GM18867 (cell line): ENCODE data around the gene RESF1.

Experiments
- ATAC-seq: cut with Tn5 transposase; IDR thresholded peaks from one replicate; pipeline ENCODE4 v1.9.1; 2021; ENCODE audit warnings: mild to moderate bottlenecking, moderate library complexity; ENCODE audit not compliant: unreplicated experiment

Gene RESF1

DNA sequence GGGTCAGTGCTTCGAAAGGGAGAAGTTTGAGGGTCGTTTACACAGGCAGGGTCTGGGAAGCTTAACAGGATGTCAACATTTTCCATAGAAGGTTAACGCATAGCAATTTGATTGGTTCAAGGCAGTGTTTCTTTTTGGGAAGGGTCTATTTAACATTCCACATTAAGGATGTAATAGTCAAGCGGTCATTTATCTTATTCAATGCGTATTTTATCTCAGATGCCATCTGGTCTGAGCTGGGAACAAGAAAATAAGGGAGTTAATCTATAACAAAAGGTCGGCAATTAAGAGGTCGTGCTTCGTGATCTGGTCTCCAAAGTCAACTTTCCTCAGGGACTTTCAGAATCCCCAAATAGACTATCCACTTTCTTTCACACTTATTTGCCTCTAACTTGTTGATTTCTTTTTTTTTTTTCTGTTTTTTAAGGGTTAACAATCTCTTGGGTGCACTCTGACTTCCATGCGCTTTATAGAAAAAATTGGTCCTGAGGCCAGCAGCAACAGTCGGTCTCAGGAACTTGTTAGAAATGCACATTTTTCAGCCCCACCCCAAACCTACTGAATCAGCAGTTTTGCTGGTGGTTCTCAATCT lies 550 bp upstream of the RESF1 start:
- no peak for ATAC-seq

DNA sequence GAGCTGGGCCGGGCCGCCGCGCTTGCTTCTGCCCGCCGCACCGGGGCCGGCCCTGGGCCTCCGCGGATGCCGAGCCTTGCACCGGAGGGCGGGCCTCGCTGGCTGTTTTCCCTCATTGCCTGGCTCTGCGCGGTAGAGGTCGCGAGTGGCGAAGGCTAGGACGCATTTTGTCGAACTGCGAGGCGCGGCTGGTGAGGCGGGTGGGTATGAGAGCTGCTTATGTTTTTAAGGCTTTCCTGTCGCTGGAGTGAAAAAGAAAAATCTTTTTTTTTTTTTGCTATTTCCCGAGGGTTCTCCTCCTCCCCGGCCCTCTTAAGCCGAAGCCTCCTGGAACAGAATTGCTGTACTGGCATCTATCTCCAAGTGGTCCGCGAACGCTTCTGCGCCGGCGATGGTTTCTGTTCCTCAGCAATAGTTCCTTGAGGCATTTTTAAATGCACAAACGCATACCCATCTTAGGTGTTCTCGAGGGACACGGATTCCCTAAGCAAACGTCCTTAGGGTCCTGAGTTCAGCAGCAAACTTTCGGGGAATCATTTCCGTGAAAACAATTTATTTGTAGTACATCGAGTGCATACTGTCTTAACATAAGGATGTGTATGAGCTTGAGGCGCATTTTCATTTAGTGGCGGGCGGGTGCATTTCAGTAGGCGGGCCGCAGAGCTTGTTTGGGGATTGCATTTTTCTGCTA lies 631 bp downstream of the RESF1 start:
- peak; percentile 45 for ATAC-seq

DNA sequence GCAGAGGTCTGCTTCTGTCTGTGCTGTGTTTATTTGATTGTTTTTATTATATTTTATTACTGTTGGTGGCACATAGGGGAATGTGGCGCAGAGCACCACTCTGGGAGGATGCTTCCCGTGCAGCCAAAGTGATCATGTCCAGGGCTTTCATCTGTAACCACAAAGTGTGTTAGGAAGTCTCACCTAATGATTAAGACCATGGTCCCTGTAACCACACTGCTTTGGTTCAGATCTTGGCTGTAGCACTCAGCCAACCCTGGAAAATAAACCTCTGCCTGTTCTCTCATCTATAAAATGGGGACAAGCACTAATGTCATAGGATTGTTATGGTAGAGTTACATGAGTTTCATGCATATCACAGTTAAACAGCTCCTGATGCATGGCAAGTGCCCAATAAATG lies 1.9 kb downstream of the RESF1 start:
- ATAC-seq = no peak

DNA sequence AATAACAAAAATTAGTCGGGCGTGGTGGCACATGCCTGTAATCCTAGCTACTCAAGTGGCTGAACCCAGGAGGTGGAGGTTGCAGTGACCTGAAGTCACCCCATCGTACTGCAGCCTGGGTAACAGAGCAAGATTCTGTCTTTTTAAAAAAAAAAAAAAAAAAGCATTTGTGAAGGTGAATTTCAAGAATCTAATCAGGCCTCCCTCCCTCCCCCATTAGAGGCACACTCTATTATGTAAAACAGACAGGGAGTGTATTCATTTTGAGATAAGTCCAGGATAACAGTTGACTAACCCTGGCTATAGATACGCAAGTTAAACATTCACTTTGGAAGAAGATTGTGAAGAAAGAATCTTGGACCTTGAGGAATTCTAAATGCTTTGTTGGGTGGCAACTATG lies 2.9 kb downstream of the RESF1 start:
- no peak for ATAC-seq

DNA sequence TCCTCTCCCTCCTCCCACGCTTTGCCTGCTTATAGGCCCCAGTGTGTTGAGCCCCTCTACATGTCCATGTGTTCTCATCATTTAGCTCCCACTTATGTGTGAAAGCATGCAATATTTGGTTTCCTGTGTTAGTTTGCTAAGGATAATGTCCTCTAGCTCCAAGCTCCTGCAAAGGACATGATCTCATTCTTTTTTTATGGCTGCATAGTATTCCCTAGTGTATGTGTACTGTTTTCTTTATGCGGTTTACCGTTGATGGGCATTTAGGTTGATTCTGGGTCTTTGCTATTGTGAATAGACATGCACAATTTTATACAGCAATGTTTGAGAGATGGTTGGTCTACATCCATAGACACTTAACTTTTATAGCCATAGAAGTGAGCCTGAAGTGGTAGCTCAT lies 5.1 kb downstream of the RESF1 start:
- no peak for ATAC-seq

DNA sequence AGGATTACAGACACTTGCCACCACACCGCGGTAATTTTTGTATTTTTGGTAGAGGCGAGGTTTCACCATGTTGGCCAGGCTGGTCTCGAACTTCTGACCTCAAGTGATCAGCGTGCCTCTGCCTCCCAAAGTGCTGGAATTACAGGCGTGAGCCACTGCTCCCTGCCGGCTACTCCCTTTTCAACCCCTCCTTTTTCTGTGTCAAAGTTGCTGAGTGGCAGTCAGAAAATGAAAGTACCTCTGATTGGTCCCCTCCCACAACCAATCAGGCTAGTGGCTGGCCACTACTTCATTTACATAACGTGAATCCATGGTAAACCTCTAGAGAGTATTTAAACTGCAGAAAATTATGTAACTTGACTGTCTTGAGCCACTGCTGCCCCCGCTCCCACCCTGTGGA lies 5.9 kb downstream of the RESF1 start:
- ATAC-seq = no peak

DNA sequence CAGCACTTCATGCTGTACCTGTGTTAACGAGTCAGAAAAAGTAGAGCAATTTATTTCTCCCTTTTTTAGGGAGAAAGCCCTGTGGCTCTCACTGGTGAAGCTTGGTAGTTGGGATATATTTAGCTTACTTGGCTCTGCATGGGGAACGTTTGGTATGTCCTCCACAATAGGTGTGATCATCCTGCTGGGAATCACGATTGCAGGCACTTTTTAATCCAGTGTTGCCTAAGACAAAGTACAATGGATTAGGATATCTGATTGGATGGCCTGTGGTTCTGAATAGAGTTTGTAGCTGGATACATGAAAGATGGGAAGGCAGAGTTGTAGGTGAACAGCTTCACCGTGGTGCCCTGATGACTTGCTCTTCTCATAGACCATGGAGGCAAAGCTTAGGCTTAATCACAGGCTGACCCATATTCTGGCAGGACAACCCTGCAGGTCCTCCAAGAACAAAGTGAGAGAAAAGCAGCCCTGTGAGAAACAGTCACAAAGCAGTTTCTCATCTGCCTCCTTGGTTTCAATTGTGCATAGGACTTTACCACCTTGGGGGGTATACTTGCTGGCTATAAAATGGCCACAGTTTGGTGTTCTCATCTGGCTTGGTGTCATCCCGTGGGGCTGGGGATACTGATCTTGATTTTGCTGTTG lies 7.5 kb downstream of the RESF1 start:
- no peak for ATAC-seq

DNA sequence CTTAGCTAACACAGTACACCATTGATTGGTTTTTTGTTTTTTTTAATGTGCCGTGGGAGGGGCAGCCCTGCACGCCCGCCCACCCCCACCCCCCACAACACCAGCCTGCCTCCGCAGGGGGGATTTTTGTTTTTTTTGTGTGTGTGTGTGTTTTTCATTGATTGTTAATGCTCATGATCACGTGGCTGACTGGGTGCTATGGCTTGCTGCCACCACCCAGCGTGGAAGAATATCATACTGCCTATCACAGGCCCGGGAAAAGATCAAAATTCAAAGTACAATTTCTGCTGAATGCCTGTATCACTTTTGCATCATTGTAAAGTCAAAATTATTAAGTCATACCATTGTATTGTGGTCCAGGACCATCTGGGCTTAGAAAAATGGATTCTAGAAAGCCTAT lies 8.3 kb downstream of the RESF1 start:
- no peak for ATAC-seq

DNA sequence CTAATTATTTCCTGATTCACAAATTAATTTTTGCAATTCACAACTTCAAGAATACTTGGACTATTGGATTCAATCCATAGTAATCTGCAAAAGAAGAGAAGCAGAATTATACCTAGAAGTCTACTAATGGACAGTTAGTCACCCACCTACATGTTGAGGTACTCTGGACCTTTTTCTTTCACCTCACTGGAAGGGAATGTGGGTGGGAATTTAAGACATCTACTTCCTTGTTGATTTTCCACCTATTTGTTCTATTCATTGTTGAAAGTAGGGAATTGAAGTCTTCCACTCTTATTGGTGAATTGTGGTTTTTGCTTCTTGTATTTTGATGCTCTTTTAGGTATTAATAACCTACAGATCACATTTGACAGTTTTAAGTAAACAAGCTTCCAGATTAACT lies 11.0 kb downstream of the RESF1 start:
- no peak for ATAC-seq

DNA sequence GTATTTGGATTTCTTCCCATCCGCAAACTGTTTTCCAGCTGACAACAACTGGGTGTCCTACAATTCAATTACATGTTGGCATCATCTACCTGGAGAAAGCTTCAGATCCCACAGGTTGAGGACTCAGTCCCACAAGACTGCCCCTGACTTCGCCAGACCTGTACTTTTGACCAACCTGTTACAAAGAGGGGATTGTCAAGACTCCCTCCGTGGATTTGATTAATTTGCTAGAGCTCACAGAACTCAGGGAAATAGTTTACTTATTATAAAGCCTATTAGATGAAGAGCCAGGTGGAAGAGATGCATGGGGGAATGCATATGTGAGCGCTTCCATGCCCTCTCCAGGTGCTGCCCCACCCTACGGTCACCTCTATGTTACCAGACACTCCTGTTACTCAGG lies 14.6 kb downstream of the RESF1 start:
- no peak for ATAC-seq

DNA sequence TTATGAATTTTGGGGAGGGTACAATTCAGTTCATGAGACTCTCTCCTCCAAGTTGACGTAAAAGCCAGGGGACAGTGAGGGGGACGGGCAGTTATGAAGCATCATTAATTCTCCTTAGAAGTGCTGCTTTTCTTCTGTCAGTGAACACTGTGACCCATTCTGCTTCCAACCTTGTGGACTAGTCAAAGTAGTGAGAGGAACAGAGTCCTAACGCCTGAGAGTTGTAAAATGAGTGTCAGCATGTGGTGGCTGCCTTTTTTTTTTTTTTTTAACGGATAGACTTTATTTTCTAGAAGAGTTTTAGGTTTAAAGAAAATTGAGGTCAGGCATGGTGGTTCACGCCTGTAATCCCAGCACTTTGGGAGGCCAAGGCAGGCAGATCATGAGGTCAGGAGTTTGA lies 15.5 kb downstream of the RESF1 start:
- ATAC-seq = no peak

DNA sequence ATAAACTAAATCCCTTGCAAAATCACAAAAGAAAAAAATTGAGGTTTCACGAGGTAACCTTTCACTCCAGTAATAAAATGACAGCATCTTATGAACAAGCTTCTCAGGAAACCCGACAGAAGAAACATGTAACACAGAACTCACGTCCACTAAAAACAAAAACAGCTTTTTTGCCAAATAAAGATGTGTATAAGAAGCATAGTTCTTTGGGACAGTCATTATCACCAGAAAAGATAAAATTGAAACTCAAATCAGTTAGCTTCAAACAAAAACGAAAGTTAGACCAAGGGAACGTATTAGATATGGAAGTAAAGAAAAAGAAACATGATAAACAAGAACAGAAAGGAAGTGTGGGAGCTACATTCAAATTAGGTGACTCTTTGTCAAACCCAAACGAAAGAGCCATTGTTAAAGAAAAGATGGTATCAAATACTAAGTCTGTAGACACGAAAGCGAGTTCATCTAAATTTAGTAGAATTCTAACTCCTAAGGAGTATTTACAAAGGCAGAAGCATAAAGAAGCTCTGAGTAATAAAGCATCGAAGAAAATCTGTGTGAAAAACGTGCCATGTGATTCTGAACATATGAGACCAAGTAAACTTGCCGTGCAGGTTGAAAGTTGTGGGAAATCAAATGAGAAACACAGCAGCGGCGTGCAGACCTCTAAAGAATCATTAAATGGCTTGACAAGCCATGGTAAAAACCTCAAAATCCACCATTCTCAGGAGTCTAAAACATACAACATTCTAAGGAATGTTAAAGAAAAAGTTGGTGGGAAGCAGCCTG lies 25.8 kb downstream of the RESF1 start:
- no peak for ATAC-seq

DNA sequence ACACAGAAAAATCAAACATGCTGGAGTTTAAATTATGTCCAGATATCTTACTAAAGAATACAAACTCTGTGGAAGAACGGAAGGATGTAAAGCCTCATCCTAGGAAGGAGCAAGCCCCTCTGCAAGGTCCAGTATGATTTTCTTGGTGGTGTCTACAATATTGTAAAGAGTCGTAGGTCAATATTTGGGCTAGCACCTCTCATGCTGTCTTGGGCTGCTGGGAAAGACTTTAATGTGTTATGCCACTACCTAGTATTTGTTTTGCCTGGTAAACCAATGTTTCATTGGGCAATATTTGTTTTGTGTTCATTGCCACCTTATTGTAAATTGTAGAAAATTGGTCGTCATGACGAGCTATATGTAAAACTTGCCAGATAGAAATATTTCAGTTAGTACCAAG lies 26.6 kb downstream of the RESF1 start:
- ATAC-seq = no peak

DNA sequence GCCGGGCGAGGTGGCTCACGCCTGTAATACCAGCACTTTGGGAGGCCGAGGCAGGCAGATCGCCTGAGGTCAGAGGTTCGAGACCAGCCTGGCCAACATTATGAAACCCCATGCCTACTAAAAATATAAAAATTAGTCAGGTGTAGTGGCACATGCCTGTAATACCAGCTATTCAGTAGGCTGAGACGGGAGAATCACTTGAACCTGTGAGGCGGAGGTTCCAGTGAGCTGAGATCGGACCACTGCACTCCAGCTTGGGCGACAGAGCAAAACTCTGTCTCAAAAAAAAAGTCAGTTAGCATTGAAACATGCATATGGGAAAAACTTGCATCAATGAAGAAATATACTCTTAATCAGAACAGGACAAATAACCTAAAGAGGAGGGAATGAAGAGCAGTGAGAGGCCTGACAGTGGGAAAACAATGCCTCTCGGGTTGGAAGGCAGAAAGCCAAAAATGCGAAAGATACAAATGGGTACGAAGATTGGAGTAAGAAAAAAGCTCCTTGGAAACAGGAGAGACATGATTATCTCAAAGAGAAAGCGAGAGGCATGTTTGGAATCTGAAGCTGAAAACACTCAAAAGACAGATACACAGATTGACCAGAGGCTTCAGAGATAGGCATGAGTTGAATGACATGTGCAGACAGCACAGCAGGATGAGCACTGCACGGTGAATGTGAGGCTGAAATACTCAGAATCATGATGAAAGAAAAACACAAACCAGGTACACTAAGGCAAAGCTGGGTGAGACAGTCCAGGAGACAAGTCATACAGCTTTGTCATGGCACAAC lies 30.6 kb downstream of the RESF1 start:
- ATAC-seq = no peak

DNA sequence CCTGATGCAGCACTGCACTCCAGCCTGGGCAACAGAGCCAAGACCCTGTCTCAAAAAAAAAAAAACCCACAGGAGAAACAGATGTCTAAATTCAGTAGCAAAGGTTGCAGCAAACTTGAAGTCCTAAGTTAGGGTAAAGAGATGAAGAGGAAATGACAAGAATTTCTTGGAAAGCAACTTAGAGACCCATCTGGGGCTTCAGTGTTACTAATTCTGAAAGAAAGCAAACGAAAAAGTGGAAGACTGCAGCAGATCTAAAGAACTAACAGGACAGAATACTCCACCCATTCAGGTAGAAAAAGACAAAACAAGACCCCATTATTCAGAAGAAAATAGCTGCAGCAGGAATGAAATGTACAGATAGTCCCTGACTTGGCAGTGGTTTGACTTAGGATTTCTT lies 31.9 kb downstream of the RESF1 start:
- no peak for ATAC-seq

DNA sequence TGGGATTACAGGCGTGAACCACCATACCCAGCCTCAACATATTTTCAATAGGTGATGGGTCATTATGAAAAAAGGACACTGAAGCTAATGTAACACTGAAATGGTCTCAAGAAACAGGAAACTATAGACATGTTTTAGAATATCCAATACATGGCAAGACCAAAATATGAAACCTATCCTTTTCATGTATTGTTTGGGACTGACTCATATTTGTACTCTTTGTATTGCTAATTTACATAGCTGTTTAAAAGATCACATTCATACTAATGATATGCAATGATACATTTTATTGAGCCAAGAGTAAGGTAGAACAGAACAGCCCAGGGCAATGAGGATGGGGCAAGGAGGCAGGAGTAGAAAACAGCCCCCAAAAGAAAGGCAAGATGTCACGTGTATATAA lies 32.6 kb downstream of the RESF1 start:
- ATAC-seq = no peak

DNA sequence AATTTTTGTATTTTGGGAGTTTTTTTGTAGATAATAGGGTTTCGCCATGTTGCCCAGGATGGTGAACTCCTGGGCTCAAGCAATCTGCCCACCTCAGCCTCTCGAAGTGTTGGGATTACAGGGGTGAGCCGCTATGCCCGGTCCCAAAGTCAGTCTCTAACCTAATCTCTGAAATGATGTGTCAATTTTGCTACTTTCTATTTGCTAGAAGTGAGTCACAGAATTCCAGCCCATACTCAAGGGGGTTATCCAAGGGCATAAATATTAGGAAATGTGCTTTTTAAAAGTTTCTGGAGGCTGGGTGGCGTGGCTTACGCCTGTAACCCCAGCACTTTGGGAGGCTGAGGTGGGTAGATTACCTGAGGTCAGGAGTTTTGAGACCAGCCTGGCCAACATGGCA lies 40.5 kb downstream of the RESF1 start:
- ATAC-seq = no peak

DNA sequence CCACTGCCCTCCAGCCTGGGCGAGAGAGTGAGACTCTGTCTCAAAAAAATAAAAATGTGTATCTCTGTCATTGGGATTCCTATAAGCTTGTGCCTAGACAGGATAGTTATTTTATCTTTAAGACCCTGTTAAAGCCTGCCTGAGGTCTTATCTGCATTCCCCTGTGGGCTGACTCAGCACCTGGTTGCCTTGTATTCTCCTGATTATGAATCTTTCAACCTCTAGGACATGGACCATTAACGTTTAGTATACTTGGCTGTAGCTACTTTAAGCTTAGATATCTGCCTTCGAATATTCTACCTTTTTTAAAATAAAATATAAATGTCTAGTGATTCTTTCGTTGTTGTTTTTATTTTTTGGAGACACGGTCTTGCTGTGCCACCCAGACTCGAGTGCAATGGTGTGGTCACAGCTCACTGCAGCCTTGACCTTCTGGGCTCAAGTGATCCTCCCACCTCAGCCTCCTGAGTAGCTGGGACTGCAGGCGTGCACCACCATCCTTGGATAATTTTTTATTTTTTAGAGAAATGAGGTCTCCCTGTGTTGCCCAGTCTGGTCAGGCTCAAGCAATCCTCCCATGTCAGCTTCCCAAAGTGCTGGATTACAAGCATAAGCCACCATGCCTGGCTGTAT lies 41.3 kb downstream of the RESF1 start:
- ATAC-seq = no peak

DNA sequence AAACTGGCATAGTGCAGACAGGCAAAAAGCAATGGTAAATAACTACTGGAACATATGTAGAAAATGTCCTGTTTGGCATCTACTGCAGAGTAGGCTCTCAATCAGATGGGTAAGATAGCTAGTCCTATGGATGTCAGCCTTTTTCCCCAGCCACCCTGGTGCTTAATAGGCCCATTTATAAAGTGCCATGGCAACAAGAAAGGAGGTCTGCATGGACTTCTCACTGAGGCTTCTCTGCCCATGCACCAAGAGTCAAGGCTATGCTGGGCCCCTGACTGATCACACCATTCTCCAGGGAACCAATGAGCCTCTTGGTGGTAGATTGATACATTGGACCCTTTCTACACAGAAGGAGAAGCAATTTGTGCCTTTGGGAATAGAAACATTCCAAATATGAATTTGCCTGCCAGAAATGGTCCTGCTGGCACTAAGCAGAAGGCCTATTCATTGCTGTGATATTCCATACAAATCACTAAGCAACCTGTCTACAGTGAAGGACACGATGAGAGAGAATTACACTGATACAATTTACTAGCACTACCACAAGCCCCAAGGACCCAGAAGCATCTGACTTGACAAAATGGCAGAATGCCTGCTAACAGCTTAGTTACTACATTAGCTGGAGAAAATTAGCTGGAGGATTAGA lies 43.8 kb downstream of the RESF1 start:
- no peak for ATAC-seq

DNA sequence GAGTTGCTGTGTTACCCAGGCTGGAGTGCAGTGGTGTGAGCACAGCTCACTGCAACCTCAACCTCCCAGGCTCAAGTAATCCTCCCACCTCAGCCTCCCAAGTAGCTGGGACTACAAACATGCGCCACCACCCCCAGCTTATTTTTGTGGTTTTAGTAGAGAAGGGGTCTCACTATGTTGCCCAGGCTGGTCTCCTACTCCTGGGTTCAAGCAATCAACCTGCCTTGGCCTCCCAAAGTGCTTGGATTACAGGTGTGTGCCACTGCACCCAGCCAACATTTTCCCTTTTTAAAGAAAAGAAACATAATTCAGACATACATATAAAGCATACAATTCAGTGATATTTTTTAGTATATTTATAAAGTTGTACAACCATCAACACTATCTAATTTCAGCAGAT lies 44.4 kb downstream of the RESF1 start:
- no peak for ATAC-seq
